Effector CD8-positive, alpha-beta T cell (primary cell): ENCODE results near the gene PATL1.
"Not testable (repeated sequence)": the region's sequence is repeated elsewhere in the genome, so short reads cannot be mapped to it uniquely, and the experiment has no call there.

Source experiments
- DNase-seq: peaks from one replicate; lab custom pipeline; 2025; lab: John Stamatoyannopoulos, UW
- total RNA-seq, 4 experiments: gene quantifications; one replicate each; lab custom pipeline; 2026; lab: John Stamatoyannopoulos, UW

PATL1 gene, protein sequence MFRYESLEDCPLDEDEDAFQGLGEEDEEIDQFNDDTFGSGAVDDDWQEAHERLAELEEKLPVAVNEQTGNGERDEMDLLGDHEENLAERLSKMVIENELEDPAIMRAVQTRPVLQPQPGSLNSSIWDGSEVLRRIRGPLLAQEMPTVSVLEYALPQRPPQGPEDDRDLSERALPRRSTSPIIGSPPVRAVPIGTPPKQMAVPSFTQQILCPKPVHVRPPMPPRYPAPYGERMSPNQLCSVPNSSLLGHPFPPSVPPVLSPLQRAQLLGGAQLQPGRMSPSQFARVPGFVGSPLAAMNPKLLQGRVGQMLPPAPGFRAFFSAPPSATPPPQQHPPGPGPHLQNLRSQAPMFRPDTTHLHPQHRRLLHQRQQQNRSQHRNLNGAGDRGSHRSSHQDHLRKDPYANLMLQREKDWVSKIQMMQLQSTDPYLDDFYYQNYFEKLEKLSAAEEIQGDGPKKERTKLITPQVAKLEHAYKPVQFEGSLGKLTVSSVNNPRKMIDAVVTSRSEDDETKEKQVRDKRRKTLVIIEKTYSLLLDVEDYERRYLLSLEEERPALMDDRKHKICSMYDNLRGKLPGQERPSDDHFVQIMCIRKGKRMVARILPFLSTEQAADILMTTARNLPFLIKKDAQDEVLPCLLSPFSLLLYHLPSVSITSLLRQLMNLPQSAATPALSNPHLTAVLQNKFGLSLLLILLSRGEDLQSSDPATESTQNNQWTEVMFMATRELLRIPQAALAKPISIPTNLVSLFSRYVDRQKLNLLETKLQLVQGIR
- 38.1 to 57.8 (median 44.3) reads per million in 4 experiments for total RNA-seq

DNA sequence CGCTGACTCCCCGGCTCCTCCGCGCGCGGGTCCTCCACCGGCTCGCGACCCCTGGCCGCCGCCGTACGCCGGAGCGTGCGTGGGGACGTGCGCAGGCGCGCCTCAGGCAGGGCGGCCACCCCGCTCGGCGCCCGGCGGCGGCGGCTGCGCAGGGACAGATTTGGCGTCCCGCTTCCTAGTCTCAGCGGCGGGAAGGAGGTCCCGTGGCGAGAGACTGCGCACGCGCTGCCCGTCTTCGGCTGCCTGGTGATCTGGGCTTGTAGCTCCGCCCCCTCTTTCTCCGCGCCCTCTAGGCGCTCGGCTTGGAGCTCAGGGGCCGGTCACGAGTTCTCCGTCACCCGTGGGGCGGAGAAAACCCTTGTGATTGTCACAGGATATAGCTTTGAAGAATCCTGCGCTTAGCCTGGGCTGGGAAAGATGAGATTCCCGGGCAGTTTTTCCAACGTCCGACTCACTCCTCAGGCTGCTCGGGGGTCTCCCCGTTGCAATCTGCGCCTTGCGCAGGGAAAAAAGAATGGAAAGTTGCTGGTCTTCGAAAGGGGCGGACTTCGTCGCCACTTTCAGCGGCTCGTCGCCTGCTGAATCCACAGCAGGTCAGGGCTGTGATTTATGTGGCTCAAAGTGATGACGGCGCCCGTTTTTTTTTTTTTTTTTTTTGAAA, at the start of gene PATL1:
Gene PATL1 (minus strand): TSS at position 88 of the 661 bp plus-strand sequence. CDS start 142 bp downstream, outside the sequence.
- DNase-seq = peak; percentile 97

DNA sequence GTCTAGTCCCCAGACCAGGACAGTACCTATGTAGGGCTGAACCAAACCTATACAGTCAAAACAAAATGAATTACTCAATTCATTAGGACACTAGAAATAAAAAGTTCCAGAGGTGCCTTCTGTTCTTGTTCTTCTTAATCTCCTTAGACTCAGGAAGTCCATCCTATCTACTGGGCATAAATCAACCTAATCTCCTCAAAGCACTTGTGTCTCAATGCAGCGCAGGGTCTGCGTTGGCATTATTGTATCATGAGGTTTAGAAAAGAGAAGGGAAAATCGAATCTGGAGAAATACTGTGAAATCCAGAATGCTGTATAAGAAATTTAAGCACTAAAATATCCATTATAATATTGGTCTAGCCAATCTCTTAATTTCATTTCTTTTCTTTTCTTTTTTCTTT, 47.2 kb upstream of the PATL1 start:
- no peak for DNase-seq

GRCh38 chr11:59713745-59714144, 44.9 kb upstream of the PATL1 start, which contains the start of gene OR10V1:
OR10V1 (minus strand) TSS chr11:59713845; CDS start chr11:59713845, 0 bp downstream.
- DNase-seq = no peak

GRCh38 chr11:59710136-59710847, 41.5 kb upstream of the PATL1 start:
- DNase-seq = no peak

- no peak for DNase-seq
These were observed 39.7 kb upstream of the PATL1 start for GRCh38 chr11:59708537-59708936.

DNA sequence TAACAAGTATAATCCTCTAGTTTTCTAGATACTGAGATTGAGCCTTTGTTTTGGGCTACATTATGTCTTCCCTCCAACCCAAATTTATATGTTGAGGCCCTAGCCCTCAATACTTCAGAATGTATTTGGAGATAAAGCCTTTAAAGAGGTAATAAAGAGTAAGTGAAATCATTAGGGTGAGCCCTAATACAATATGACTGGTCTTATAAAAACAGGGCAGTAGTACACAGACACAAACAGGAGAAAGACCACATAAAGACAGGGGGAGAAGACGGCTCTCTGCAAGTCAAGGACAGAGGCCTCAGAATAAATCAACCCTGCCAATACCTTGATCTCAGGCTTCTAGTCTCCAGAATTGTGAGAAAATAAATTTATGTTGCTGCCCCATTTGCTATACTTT, 38.5 kb upstream of the PATL1 start:
- no peak for DNase-seq

DNA sequence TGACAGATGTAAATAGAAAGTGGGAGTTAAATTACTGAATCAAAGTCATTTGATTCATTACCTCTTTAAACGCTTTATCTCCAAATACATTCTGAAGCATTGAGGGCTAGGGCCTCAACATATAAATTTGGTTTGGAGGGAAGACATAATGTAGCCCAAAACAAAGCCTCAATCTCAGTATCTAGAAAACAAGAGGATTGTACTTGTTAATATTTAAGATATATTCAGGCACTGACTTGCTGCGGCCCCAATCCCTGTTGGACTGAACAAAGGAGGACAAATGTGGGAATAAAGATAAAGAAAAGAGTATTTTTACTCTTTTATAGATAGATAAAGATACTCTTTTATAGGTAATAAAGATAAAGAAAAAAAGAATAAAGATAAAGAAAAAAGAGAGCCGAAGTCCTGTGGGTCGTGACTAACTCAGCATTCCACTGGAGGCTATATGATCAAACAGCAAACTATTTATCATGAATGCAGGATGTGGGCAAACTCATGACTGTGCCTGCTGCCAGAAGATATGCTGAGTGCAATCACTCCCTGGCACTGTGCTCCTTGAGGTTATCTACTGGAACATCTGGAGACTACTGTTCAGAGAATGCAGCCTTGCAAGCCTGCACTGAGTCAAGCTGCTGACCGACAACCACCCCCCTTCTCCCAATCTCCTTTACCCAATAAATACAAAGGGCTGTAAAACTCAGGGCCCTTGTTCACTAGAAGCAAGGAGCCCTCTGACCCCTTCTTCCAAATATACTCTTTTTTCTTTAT, 37.9 kb upstream of the PATL1 start:
- no peak for DNase-seq

DNA sequence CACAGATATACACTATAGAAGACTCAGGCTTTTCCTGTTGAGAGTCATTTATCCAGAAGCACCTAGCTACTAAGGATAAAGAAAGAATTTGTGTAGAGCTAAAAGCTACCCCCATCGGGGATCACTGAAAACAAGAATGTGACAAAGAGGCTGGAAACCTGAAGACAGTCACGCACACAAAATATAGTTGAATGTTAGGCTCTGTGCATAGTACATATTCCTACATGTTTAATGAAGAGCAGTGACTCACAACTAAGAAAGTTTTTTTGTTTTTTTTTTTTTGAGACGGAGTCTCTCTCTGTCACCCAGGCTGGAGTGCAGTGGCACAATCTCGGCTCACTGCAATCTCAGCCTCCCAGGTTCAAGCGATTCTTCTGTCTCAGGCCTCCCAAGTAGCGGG, 36.5 kb upstream of the PATL1 start:
- no peak for DNase-seq

GRCh38 chr11:59703515-59703914, 34.7 kb upstream of the PATL1 start:
- not testable (repeated sequence) for DNase-seq

DNA sequence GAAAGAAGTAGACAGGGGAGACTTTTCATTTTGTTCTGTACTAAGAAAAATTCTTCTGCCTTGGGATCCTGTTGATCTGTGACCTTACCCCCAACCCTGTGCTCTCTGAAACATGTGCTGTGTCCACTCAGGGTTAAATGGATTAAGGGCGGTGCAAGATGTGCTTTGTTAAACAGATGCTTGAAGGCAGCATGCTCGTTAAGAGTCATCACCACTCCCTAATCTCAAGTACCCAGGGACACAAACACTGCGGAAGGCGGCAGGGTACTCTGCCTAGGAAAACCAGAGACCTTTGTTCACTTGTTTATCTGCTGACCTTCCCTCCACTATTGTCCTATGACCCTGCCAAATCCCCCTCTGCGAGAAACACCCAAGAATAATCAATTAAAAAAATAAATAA, 31.3 kb upstream of the PATL1 start:
- not testable (repeated sequence) for DNase-seq

GRCh38 chr11:59698506-59698905, 29.7 kb upstream of the PATL1 start:
- no peak for DNase-seq

- no peak for DNase-seq
These were observed 24.1 kb upstream of the PATL1 start for GRCh38 chr11:59692915-59693314.

- DNase-seq = no peak
These were observed 22.3 kb upstream of the PATL1 start for GRCh38 chr11:59691156-59691555.

DNA sequence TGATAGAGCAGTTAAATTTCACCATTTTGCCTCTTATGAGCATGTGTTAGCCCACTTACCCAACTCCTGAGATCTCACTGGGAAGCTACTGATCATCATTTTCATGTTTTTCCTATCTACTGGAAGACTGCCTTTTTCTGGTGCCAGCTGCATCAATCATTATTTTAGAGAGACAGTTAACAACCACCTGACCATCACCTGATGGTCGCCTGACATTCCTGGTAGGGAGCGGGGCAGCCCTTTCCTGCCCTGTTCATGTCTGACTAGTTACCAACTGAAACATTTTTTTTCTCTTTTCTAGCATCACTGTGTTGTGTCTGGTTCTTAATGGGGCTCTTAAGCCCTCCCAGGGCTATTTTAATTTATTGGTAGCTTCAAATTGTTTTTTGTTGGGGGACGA, 20.2 kb upstream of the PATL1 start:
- no peak for DNase-seq

GRCh38 chr11:59681260-59681725, 12.5 kb upstream of the PATL1 start:
- not testable (repeated sequence) for DNase-seq

- peak; percentile 32 for DNase-seq
These were observed 11.7 kb upstream of the PATL1 start for GRCh38 chr11:59680287-59681154.

DNA sequence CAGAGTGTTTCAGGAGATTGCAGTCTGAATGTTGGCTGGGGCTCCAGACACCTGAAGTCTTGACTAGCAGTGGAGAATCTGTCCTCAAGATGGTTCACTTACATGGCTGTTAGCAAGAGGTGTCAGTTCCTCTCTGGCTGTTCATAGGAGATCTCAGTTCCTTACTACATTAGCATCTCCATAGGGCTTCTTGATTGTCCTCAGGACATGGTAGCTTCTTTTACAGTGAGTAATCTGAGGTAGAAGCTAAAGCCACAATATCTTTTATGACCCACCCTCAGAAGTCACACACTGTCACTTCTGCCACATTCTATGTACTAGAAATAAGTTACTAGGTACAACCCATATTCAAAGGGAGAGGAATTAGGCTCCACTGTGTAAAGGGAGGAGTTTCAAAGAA, 10.5 kb upstream of the PATL1 start:
- no peak for DNase-seq

GRCh38 chr11:59678813-59679165, 10.0 kb upstream of the PATL1 start:
- no peak for DNase-seq

- DNase-seq = no peak
These were observed 9.4 kb upstream of the PATL1 start for GRCh38 chr11:59678118-59678812.
